ENCODE measurements around the gene KAT6B. TPM values are rescaled to one million over a fixed set of nuclear protein-coding genes. Genes with fewer than 3 reads are reported as not detected.

The KAT6B gene
- total and polyA plus RNA-seq, 10 of the 15 experiments (the other 5 are each of a cell fraction or from before 2014, with no cell fraction given): 2.7 to 22.6 (median 15.7) TPM

GRCh38 chr10:74862625-74863024, 36.2 kb downstream of the KAT6B start (continued):
- TF ChIP-seq, protein P1, sequence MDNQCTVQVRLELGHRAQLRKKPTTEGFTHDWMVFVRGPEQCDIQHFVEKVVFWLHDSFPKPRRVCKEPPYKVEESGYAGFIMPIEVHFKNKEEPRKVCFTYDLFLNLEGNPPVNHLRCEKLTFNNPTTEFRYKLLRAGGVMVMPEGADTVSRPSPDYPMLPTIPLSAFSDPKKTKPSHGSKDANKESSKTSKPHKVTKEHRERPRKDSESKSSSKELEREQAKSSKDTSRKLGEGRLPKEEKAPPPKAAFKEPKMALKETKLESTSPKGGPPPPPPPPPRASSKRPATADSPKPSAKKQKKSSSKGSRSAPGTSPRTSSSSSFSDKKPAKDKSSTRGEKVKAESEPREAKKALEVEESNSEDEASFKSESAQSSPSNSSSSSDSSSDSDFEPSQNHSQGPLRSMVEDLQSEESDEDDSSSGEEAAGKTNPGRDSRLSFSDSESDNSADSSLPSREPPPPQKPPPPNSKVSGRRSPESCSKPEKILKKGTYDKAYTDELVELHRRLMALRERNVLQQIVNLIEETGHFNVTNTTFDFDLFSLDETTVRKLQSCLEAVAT (IDR thresholded peaks at IDR 0.05): no peak
- TF ChIP-seq ZNF274 (IDR thresholded peaks at IDR 0.05; ENCODE audit: insufficient read depth, insufficient read length): no peak
- TF ChIP-seq SREBF1 (IDR thresholded peaks at IDR 0.05; ENCODE audit: low read length): no peak
- TF ChIP-seq ATF2 (IDR thresholded peaks at IDR 0.05; ENCODE audit: low read length): no peak
- no peak for TF ChIP-seq NRF1 (conservative IDR thresholded peaks at IDR 0.05; ENCODE audit: low read depth, low read length)
- TF ChIP-seq KAT2A (conservative IDR thresholded peaks at IDR 0.05; ENCODE audit: control insufficient read depth, low read depth, low read length): no peak
- TF ChIP-seq SKIL (IDR thresholded peaks at IDR 0.05; ENCODE audit: low read depth, poor library complexity, severe bottlenecking): no peak
- no peak for TF ChIP-seq IKZF2 (IDR thresholded peaks at IDR 0.05)
- TF ChIP-seq, protein P2, sequence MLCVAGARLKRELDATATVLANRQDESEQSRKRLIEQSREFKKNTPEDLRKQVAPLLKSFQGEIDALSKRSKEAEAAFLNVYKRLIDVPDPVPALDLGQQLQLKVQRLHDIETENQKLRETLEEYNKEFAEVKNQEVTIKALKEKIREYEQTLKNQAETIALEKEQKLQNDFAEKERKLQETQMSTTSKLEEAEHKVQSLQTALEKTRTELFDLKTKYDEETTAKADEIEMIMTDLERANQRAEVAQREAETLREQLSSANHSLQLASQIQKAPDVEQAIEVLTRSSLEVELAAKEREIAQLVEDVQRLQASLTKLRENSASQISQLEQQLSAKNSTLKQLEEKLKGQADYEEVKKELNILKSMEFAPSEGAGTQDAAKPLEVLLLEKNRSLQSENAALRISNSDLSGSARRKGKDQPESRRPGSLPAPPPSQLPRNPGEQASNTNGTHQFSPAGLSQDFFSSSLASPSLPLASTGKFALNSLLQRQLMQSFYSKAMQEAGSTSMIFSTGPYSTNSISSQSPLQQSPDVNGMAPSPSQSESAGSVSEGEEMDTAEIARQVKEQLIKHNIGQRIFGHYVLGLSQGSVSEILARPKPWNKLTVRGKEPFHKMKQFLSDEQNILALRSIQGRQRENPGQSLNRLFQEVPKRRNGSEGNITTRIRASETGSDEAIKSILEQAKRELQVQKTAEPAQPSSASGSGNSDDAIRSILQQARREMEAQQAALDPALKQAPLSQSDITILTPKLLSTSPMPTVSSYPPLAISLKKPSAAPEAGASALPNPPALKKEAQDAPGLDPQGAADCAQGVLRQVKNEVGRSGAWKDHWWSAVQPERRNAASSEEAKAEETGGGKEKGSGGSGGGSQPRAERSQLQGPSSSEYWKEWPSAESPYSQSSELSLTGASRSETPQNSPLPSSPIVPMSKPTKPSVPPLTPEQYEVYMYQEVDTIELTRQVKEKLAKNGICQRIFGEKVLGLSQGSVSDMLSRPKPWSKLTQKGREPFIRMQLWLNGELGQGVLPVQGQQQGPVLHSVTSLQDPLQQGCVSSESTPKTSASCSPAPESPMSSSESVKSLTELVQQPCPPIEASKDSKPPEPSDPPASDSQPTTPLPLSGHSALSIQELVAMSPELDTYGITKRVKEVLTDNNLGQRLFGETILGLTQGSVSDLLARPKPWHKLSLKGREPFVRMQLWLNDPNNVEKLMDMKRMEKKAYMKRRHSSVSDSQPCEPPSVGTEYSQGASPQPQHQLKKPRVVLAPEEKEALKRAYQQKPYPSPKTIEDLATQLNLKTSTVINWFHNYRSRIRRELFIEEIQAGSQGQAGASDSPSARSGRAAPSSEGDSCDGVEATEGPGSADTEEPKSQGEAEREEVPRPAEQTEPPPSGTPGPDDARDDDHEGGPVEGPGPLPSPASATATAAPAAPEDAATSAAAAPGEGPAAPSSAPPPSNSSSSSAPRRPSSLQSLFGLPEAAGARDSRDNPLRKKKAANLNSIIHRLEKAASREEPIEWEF (IDR thresholded peaks at IDR 0.05; ENCODE audit: insufficient replicate concordance, low read depth, low read length): no peak
